HG02885 (cell line): Measurements from ENCODE around the gene LOXL3.

Experiments
- ATAC-seq: cut with Tn5 transposase; IDR thresholded peaks from one replicate; pipeline ENCODE4 v1.9.1; 2021; ENCODE audit warnings: mild to moderate bottlenecking; ENCODE audit not compliant: unreplicated experiment, poor library complexity

The LOXL3 gene, protein sequence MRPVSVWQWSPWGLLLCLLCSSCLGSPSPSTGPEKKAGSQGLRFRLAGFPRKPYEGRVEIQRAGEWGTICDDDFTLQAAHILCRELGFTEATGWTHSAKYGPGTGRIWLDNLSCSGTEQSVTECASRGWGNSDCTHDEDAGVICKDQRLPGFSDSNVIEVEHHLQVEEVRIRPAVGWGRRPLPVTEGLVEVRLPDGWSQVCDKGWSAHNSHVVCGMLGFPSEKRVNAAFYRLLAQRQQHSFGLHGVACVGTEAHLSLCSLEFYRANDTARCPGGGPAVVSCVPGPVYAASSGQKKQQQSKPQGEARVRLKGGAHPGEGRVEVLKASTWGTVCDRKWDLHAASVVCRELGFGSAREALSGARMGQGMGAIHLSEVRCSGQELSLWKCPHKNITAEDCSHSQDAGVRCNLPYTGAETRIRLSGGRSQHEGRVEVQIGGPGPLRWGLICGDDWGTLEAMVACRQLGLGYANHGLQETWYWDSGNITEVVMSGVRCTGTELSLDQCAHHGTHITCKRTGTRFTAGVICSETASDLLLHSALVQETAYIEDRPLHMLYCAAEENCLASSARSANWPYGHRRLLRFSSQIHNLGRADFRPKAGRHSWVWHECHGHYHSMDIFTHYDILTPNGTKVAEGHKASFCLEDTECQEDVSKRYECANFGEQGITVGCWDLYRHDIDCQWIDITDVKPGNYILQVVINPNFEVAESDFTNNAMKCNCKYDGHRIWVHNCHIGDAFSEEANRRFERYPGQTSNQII

DNA sequence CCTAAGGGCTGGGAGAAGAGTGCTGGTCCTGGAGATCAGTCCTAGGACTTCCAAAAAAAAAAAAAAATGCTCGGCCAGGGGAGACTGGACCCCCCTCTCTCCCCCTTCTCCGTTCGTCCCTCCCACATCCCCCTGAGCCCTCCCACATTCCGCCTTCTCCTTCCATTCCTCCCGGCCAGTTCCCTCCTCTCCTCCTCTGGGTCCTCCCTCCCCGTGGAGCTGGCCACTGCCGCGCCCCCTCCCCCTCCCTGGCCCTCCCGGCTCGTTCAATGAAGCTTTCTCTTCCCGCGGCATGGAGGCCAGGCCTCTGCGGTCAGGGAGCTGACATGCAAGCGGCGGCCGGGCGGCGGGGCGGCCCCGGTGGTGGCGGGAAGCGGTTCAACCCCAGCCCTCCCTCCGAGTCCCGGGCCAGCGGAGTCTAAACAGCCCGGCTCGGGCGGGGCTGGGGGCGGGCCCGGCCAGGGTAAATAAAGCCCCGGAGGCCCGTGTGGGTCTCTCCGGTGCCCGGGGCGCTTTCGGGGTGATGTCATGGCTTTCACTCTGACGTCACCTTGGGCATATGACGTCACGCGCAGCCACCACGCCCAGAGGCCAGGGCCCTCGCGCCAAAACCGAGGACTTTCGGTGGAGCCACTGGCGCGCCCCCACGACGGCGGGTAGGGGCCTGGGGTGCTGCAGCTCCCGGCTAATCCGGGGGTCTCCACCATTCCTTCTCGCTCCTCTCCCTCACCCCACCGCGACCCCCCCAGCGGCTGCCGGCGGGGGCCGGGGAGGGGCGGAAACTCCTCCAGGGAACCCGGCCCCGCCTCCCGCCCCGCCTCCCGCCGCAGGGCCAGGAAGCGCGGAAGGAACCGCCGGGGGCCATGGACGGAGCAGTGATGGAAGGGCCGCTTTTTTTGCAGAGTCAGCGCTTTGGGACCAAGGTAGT is at the start of gene LOXL3, which contains the start of gene DOK1:
Gene LOXL3 (minus strand): TSS at position 51 of the 928 bp plus-strand sequence. CDS start 1,308 bp downstream, outside the sequence.
Gene DOK1 (plus strand): TSS at position 829 of the 928 bp plus-strand sequence. CDS start 35 bp downstream, at position 864.
- ATAC-seq, result peak; percentile 58

DNA sequence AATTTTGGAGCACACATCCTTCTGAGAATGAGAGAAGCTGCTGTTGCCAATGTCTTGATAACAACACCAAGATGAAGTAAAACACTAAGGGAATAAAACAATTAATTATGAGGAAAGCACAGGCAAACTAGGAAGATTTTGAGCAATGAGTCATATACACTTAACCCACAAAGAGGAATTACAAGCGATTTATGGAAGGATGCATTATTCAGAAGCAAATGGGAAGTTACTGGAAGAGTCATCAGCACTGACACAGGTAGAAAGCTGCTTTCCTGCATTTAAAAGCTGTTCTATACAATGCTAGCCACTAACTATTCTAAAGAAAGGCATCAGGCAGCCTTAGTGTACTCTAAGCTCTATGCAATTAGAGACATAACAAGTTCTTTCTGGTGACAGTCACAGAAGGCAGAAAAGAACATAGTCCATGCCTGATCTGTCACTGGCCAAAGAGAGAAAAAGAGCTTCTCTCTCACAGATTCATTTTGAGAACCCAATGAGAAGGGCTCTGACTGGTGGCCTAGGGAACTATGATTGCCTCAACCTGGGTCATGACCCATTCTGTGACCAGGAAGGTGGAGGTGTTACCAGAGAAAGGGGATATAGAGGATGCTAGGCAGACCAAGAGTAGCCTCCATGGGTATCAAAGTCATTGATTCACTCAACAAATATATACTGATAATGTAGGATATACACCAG is 49.0 kb upstream of the LOXL3 start:
- ATAC-seq, result no peak

DNA sequence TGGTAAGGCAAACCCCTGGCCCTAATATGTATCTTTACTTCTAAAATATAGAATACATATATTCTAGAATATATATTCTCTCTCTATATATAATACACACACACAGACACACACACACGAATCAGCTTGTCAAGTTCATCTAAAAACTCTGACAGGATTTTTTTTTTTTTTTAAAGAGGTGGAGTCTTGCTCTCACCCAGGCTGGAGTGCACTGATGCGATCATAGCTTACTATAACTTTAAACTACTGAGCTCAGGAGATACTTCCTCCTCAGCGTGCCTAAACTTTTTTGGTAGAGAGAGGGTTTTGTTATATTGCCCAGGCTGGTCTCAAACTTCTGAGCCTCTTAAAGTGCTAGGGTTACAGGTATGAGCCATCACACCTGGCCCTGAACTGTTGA is 45.9 kb upstream of the LOXL3 start:
- ATAC-seq, result no peak

DNA sequence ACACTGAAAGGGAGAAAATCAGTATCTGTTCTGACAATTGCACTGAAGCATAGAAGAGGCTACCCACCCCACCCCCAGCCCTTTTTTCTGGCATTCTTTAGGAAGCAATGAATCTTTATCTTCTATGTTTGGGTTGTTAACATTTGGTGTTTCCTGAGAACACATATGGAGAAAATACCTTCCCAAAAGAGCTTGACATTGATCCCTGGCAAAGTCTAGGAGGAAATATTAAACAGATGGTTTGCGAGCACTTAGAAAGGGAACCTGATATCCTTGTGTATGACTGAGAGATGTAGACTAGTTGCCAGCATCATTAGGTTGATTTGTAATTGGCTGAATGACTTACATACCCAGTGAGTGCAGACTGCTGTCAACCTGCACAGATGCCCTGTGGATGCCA is 43.7 kb upstream of the LOXL3 start:
- ATAC-seq, result no peak

DNA sequence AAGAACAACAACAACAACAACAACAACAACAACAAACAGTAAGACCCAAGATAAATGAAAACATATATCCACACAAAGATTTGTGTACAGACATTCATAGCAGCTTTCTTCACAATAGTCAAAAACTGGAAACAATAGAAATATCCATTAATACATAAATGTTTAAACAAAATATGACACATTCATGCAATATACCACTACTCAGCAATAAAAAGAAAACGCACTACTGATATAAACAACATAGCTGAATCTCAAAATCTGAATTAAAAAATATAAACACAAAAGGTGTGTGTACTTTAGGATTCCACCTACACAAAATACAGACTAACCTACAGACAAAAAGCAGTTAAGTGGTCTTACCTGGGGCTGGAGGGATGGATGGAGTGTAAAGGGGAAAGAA is 42.8 kb upstream of the LOXL3 start:
- no peak for ATAC-seq

DNA sequence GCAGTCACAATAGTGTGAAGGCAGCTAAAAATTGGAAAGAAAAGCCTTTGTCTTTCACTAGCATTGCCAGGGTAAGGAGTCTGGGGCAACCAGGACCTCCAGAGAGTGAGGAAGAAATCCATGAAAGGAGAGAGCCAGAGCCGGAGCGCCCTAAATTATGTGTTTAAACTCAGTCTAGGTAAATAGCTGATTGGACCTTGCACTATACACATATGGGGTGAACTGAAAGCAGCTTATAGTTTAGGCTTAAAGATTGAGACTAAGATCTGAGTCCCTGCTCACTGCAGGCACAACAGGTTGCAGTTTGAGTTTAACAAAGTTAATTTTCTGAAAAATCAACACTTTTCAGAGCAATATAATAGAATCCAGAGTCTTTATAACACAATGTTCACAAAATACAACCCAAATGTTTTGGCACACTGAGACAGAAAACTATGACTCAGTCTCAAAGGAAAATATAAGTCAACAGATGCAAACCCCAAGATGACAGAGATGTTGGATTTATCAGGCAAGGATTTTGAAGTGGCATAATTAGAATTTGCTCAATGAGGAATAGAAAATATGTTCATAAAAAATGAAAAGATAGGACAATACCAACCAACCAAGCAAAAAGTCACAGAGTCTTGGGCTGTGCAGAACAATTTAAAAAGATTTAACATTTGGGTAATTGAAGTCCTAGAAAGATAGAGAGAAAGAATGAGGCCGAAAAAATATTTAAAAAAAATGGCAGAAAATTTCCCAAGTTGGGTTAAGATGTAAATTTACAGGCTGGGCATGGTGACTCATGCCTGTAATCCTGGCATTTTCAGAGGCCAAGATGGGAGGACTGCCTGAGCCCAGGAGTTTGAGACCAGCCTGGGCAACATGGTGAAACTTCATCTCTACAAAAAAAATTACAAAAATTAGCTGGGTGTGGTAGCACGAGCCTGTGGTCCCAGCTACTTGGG is 40.4 kb upstream of the LOXL3 start:
- no peak for ATAC-seq

DNA sequence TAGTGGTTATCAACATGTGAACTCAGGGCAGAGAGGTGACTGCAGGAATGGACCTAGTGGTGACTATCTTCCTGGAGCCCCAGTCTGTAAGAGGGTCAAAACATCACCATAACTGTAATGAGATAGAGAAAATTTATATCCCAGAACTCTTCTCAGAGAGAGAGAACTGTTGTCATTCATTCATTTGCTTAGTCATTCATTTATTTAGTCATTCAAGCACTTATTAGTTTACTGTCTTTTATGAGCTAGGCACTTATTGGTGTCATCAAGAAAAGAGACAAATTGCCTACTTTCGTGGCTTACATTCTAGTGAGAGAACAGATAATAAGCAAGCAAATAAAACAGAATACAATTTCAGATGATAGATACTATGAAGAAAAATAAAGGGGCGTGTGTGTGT is 34.9 kb upstream of the LOXL3 start:
- ATAC-seq, result no peak

DNA sequence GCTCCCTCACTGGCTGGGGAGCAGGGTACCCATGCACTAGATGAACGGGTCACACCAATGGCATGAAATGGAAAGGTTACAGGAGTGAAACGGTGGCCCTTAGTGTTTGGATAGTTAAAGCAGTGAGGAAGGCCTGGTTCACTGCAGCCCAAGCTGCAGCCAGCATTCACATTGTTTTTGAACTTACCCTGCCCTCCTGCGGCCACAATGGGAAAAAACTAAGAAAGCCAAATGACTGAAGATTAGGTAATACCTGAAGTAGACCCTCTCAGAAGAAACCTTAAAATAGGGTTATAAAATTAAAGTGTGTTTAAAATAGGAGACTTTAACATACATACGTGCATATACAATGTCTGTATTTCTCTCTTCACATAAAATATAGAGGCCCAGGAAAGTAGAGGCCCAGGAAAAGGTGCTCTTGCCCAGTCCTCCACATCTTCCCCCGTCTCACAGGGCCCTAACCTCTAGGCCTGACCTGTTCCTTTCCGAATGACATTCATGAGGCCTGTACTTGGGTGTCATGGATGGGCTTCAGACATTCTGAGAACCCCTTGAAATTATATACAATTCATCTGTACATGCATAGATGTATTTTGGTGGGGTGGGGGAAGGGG is 34.0 kb upstream of the LOXL3 start:
- ATAC-seq, result peak; percentile 71

DNA sequence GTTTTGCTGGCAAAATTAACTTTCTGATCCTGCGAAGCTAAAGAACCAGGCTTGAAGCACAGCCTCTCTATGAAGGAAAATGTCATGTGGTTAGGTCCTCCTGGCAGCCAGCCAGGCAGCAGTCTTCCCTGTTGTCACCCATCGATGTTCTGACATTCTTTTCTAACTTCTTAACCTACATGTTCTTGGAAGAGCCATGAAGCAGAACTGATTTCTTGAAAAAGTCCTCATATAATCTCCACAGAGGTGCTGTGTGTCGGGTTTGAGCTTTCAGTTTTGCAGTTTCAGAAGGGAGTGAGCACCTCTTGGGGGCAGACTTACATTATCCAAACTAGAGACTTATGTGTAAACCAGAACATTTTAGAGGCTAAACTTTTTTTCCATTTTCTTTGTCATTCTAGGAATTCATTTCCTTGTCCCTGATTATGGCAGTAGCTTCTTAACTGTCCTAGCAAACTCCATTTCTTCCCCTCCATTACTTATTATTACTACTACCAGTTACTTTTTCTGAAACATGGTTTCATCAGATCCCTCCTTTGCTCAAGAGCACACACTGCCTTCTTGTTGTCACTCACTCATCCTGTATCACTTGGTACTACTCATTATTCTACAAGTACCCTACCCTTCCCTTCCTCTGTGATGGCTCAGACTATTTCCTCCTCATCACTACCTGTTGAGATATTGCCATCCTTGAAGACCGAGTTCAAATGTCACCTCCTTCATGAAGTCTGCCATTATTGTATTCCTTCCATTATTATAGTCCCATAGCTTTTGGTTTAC is 31.9 kb upstream of the LOXL3 start:
- peak; percentile 35 for ATAC-seq

DNA sequence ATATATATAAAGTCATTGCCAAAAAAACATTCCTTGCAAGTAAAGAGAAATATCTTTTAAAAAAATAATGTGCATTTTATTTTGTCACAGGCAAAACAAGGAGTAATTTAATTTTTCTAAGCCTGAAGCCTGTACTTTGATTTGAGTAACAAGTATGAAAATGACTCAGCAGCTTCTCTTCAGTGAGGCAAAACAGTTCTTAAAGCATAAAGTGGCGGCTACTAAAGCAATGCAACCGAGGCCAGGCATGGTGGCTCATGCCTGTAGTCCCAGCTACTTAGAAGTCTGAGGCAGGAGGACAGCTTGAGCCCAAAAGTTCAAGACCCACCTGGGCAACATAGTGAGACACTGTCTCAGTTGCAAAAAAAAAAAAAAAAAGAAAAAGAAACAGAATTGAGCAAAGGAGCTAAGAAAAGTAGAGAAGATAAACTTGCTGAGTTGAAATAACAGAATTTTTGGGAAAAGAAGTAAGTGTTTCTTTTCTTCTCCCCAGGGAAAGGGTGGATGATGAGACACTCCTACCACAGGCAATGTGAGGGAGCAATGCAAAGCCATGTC is 30.4 kb upstream of the LOXL3 start:
- peak; percentile 71 for ATAC-seq

DNA sequence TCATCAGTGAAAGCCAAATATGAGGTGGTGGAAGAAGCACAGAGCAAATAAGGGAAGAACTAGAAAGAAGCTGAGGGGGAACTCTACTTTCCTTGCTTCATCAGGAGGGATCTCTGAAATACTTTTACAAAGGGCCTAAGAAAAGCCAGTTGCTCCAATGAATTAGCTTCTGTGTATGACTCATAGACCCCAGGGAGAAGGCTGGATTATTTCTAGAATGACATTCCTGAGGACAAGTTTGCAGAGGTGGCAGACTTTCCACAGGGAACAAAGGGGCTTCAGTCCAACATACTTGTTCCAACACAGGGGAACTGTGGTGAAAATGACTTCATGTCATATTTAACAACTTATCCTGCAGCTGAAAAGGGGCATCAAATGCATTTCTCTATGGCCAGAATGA is 29.8 kb upstream of the LOXL3 start:
- ATAC-seq, result no peak

DNA sequence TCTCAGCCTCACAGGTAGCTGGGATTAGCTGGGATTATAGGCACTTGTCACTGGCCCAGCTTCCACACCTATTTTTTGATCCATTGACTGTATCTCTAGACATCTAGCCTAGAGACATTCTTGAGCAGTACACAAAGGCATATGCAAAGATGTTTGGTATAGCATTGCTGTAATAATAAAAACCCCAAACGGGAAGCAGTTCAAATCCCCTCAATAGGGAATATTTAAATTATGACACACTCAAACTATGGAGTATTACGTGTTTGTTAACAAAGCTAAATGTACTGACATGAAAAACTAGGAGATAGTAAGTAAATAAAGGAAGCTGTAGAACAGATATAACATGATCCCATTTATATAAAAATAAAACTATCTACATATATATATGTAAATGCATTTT is 28.4 kb upstream of the LOXL3 start:
- no peak for ATAC-seq

DNA sequence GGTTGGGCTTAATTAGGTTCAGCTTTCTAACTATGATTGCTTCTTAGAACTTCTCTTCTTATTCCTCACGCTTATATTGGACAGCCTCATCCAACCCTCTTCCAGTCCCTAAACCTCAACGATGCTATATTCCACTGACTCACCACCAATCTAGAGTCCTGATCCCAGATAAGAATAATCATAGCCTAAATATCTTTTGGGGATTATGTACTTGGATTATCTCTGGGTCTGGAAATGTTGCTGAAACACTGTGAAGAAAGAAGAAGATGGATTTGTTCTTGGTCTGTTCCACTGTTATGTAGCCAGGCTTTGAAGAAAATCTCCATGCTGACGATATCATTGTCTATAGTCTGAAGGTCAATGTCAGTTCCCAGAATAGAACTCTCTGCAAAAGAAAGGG is 27.7 kb upstream of the LOXL3 start:
- ATAC-seq, result no peak

DNA sequence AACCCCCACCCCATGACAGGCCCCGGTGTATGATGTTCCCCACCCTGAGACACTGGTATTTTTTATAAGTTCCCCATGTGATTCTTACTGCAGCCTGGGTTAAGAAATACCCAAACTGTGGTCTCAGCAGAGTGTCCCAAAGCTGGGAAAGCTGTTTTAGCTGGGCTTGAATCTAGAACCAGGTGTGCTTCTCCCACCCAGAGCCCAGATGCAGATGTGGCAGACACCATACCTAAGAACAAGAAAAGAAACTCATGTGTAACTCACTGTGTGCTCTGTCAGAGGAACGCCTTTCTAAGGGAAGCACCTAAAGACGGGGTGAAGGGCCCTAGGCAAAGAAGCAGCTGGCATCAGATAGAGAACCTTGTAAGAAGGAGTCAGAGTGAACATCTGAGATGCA is 24.7 kb upstream of the LOXL3 start:
- no peak for ATAC-seq

DNA sequence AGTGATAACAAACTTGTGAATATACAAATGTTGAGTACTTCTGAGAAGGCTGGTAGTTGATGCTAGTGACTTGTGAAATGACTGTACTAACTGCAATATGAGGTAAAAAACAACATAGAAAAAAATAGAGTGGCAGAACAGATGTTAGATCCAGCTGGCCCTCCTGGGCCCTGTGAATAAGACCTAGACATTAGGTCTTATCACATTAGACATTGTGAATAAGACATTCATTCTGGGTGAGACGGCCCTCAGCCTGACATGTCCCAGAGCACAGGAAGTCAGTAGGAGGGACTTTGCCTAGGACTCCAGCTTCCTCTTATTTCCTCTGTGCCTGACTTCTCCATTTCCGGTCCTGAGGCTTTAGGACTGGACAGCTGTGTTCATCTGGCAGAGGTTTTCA is 23.7 kb upstream of the LOXL3 start:
- ATAC-seq, result peak; percentile 45

DNA sequence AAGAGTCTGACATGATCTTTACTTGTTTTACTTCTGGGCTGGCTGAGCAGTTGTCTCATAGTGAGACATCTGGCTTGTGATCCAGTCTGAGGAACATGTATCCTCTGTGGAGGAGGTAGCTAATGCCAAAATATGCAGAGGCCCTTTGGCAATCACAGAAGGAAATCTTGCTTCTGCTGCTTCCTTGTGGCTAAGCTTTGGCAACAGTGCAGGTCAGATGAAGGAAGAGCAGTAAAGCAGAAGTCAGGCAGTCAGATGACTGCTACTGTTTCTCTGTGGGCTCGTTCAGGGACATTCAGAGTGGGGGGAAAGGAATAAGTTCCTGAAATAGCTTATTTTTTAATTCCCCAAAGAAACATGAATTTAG is 23.1 kb upstream of the LOXL3 start:
- ATAC-seq, result peak; percentile 15

DNA sequence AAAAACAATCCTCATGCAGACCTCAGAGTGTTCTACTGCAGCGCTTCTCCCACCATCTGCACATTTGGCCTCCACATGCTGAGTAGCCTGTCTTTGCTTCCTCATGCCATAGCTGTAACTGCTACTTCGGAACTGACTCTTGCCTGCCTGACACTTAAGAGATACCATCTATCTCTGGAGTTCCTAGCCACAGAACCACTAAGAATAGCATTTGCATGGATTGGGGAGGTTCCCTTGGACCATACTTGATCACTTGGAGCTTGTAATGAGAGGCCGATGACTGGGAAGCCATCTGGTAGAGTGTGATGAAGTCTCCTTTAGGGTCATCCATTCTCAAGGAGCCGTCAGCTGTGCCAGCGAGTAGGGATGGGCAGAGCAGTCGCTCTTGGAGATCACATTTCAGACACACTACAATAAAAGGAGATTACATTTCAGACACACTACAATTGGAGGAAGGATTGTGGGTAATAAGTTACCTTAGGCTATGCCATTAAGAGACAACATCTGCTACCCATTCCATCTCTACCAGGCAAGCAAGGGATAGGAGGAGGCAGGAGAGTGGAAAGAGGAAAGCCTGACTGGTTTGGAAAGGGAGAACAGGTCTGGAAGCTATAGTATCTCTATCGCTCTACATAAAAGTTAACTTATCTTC is 22.6 kb upstream of the LOXL3 start:
- ATAC-seq, result no peak
